Stomach (tissue), 4 donors: ENCODE data around the gene KANTR.

Source experiments
- POLR2A ChIP-seq, 4 donors: fragments of 450-650 bp; IDR thresholded peaks; one replicate each; pipeline ENCODE4 v1.6.1; 2016; ENCODE audit warnings: antibody characterized with exemption in 4 of 4, control low read depth in 2 of 4, mild to moderate bottlenecking in 1 of 4, moderate library complexity in 1 of 4
- POLR2AphosphoS5 ChIP-seq, 3 donors: sonication (generic); formaldehyde crosslinking; IDR thresholded peaks; one replicate each; pipeline ENCODE4 v1.6.1; 2016; ENCODE audit warnings: antibody characterized with exemption in 3 of 3

- no peak for TF ChIP-seq POLR2AphosphoS5 (IDR thresholded peaks at IDR 0.05)
- TF ChIP-seq POLR2A (IDR thresholded peaks at IDR 0.05): no peak
Measured at GRCh38 chrX:53094582-53094905, 602 bp downstream of the KANTR start.
